ENCODE results near the gene BTLA.
A peak's percentile ranks its signal among the peaks of the same experiment; 100 is the strongest.
"Not testable (repeated sequence)": the region's sequence is repeated elsewhere in the genome, so short reads cannot be mapped to it uniquely, and the experiment has no call there.

Gene BTLA

GRCh38 chr3:112498914-112499711 lies at the start of gene BTLA:
Gene BTLA, minus strand, starts transcription at chr3:112499472. Its CDS starts 114 bp downstream, at chr3:112499358.
- peak; percentile 62 for DNase-seq

- DNase-seq = no peak
Measured at GRCh38 chr3:112546216-112546759, 47.0 kb upstream of the BTLA start.

DNA sequence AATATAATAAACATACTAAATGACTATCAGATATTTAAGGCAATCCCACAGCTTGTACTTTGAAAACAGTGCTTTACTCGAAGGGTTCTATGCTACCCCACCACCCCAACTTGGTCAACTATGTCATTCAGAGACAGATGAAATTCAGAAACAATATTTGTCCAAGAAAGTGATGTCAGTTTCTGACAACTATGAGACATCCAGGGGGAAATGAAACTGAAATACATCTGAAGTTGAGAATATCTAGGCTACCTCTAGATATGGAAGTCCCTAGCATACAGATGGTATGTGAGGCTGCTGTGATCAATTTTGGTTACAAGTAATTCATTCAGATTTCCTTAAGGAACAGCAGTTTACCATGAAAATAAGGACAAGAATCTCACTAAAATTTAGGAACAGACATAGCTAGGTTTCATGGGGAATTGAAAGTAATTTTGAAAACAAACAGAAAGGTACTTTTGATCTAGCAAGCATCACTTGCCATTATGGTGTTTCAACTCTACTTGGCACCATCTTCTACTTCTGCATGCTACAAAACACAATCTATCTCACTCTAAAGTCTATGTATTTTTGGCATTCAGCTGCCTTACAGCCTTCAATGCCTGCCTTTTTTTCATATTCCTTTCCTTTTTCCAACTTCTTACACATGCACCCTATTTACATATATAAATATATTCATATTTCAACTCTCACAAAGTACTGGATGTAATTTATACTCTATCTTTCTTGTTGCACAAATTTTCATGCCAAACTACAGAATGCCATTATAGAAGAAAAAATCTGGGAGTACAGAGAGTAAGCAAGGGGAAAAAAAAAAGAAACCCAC lies 40.8 kb upstream of the BTLA start:
- peak; percentile 13 for DNase-seq

GRCh38 chr3:112531358-112531781 lies 32.1 kb upstream of the BTLA start:
- peak; percentile 27 for DNase-seq

DNA sequence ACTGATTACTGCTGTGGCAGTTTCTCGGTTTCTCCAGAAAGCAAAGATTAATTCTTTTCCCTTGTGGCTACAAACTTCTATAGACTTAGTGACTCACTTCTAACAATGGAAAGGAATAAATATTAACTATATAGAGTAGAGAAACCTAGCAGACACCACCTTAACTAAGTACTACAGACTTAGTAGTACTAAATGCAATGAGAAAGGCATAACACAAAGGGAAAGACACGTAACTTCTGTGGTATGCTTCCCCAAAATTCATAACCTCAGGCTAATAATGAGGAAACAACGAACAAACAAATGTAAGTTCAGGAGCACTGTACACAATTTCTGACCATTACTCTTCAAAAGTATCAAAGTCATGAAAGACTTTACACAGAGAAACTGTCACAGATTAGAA lies 31.3 kb upstream of the BTLA start:
- no peak for DNase-seq

DNA sequence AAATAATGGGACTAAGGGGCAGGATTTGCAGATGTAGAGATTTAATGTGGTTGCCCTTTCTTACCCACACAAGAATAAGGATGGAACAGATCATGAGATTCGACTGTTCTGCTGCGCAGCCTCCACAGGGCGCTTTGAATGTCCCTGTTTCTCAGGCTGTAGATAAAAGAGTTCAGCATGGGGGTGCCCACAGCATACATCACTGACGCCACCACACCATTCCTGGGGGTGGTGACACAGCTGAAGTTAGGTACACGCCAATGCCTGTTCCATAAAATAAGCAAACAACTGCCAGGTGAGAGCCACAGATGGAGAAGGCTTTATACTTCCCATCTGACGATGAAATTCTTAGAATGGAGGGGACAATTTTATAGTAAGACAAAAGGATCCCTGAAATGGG lies 24.9 kb upstream of the BTLA start:
- DNase-seq = not testable (repeated sequence)

GRCh38 chr3:112519424-112520001 lies 20.2 kb upstream of the BTLA start:
- DNase-seq = peak; percentile 75

GRCh38 chr3:112518970-112519369 lies 19.7 kb upstream of the BTLA start:
- not testable (repeated sequence) for DNase-seq

- peak; percentile 76 for DNase-seq
Measured at GRCh38 chr3:112514527-112515128, 15.4 kb upstream of the BTLA start.

DNA sequence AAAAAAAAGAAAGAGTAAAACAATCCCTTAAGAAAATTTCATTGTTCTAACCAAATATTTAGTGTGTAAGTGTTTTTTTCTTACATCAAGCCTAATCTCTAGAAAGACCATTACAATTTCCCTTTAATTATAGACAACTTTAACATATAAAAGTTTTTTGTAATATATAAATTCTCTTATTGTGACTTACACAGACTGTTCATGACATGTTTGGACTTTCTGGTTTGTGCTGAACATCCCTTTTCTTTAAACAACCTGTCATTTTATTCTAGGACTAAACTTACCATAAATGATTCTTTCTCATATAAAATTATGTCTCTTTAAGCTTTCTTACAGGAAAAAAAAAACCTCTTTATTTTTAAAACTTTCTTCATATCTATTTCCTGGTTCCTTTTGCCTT lies 13.0 kb upstream of the BTLA start:
- DNase-seq = no peak

- no peak for DNase-seq
Measured at GRCh38 chr3:112508860-112509259, 9.6 kb upstream of the BTLA start.

GRCh38 chr3:112508261-112508660 lies 9.0 kb upstream of the BTLA start:
- DNase-seq = no peak

DNA sequence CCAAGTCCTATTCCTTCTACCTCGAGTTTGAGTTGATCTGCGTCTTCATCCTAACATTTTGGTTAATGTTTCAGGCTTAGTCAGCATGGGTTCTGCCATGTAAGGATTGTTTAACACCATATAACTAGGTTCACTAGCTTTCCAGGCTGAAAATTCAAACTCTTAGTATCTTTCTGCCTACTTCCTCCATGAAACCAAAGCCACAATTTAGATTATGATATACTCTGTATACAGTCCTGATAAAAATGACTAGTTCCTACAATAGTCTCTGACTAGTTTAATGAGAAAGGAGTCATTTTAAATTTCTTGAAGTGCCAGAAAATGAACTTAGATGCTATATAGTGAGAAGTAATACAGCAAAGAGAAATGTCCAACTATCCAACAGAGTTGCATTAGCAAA lies 6.6 kb upstream of the BTLA start:
- DNase-seq = no peak

DNA sequence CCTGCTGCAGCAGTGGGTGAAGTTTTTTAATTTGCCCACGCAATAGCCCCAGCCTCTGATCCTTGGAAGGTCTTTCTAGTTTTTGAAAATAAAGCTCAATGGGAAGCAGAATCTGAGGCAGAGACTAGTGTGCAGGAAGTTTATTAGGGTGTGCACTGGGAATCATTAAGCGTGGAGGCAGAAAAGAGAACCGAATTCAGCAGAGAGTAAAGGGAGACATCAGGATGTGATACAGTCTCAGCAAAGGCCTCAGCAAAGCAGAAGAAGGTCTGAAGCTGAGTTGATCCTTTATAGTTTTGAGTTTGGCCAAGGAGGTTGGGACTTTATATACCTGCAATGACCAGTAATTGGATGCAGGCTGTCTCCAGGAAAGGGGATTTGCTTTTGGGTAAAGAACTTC lies 4.9 kb upstream of the BTLA start:
- no peak for DNase-seq

DNA sequence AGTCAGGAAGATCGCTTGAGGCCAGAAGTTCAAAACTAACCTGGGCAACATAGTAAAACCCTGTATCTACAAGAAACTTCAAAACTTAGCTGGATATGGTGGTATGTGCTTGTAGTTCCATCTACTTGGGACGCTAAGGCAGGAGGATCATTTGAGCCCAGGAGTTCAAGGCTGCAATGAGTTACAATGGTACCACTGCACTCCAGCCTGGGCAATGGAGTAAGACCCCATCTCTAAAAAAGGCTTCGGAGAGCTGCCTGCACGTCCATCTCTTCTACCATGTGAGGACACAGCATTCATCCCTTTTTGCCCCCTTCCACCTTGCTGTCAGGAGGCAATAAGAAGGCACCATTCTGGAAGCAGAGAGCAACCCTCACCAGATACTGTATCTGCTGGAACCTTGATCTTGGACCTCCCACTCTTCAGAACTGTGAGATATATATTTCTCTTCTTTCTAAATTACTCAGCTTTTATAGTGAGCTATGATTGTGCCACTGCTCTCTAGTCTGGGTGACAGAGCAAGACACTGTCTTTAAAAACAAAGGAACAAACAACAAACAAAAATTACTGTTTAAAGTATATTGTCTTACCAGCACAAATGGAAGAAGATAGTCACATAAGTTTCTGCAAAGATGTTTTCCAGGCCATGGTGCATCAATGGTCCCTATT lies 4.2 kb upstream of the BTLA start:
- no peak for DNase-seq

GRCh38 chr3:112500621-112501020 lies 1.3 kb upstream of the BTLA start:
- no peak for DNase-seq

DNA sequence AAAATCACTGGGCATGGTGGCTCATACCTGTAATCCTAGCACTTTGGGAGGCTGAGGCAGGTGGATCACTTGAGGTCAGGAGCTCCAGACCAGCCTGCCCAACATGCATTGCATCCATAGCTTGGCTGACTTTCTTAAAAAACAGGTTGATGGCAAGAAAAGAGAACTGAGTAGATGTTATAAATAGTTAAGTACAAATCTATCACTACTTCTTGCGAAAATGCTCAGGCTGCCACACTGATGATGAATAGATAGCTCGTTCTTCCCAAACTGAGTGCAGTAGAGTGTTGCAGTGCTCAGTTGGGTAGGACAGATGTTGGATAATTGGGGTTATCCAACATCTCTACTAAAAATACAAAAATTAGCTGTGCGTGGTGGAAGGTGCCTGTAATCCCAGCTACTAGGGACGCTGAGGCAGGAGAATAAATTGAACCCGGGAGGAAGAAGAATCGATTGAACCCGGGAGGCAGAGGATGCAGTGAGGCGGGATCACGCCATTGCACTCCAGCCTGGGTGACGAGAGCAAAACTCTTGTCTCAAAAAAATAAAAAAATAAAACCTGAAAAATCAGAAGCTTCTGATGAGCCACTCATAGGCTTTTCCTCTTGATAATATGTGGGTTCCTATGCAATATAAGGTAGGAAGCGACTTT lies 1.2 kb downstream of the BTLA start:
- peak; percentile 37 for DNase-seq

DNA sequence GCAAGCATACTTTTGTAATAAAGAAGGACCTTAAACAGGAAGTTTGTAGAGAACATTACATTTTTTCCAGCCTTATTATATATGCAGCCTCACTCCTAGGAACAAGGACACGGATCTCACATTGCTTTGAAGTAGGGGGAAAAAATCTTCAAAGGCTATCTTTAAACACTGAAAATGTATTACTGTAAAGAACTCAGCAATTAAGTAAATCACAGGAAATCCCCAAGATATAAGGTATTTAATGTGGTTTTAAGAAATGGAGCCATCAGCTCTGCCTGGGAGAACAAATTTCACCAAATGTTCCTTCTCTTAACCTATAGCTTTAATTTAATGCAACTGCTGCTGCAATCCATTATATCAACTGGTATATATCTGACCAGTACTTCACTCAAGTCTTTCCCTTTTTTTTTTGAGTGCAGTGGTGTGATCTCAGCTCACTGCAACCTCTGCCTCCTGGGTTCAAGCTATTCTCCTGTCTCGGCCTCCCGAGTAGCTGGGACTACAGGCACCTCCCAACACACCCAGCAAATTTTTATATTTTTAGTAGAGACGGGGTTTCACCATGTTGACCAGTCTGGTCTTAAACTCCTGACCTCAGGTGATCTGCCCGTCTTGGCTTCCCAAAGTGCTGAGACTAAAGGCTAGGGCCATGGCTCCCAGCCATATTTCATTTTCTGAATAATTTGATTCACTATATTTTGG lies 2.8 kb downstream of the BTLA start:
- DNase-seq = no peak

DNA sequence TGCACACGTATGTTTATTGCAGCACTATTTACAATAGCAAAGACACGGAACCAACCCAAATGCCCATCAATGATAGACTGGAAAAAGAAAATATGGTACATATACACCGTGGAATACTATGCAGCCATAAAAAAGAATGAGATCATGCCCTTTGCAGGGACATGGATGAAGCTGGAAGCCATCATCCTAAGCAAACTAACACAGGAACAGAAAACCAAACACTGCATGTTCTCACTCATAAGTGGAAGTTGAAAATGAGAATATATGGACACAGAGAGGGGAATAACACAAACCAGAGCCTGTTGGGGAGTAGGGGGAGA lies 4.9 kb downstream of the BTLA start:
- DNase-seq = not testable (repeated sequence)

DNA sequence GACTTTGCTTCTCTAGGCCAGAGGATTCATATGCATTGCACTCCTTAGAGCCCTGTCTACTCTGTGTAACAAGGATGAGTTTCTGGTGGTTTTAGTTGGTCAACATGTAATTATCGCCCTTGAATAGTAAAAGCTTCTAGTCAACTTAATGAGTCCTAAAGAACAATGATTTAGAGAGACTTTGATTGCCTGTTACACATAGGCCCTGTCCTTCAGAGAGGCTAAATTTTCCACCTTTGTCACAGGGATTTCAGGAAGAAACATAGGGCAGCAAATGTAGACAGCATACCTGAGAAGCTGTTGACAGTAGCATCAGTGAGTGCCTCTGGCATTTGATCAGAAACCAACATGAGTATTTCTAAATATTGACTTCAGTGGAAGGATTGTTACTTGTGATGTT lies 7.1 kb downstream of the BTLA start:
- DNase-seq = no peak

GRCh38 chr3:112491373-112491772 lies 7.9 kb downstream of the BTLA start:
- DNase-seq = no peak

Measured in activated CD4-positive, alpha-beta T cell treated with anti-CD3 and anti-CD28 coated beads, Interleukin-2, Interleukin-6, amounts not matched to agents 100 ng/mL and 50 ng/mL, durations not matched to agents 16 hours and 8 hours (primary cell).